HepG2 (cell line): ENCODE results near the gene DLL4. TPM values are rescaled to one million over a fixed set of nuclear protein-coding genes. Genes with fewer than 3 reads are reported as not detected.

Experiments
- GABPA ChIP-seq, 2 experiments: IDR thresholded peaks; 2 replicates each; pipeline ENCODE4 v1.6.1; 2011 to 2016; ENCODE audit warnings: low read depth in 2 of 2, low read length in 1 of 2, missing biosample characterization in 1 of 2, missing genetic modification characterization in 1 of 2
- GPBP1L1 ChIP-seq: sonication (generic); formaldehyde crosslinking; IDR thresholded peaks from 2 replicates; pipeline ENCODE4 v1.5.0; 2020; ENCODE audit warnings: mild to moderate bottlenecking, missing genetic modification reagents
- HDAC6 ChIP-seq: fragments of 200-600 bp; sonication (generic); IDR thresholded peaks from 2 replicates; pipeline ENCODE4 v1.7.0; 2017; ENCODE audit warnings: mild to moderate bottlenecking, antibody characterized with exemption, low read length, low read depth
- HNF4G ChIP-seq, 2 experiments: sonication (generic) in 1 of 2; formaldehyde crosslinking in 1 of 2; IDR thresholded peaks; 2 replicates each; pipeline versions ENCODE4 v1.4.0 to v1.6.1; 2011 to 2020; ENCODE audit warnings: borderline replicate concordance in 2 of 2, low read depth in 2 of 2, mild to moderate bottlenecking in 2 of 2, low read length in 1 of 2, missing genetic modification reagents in 1 of 2, moderate library complexity in 1 of 2
- HNRNPH1 ChIP-seq: fragments of 200-400 bp; formaldehyde crosslinking; optimal IDR thresholded peaks from 2 replicates; pipeline ENCODE3; 2017; ENCODE audit warnings: mild to moderate bottlenecking, low read depth, low read length
- MAFK ChIP-seq, 2 experiments: IDR thresholded peaks in 1 of 2; conservative IDR thresholded peaks in 1 of 2; 2 replicates each; pipeline ENCODE4 v1.6.1; 2011; ENCODE audit warnings: improper control_type of control experiment in 2 of 2, low read length in 2 of 2
- PATZ1 ChIP-seq: sonication (generic); formaldehyde crosslinking; IDR thresholded peaks from 2 replicates; pipeline ENCODE4 v1.4.0; 2020; ENCODE audit warnings: missing genetic modification reagents
- PHF8 ChIP-seq: sonication (generic); formaldehyde crosslinking; IDR thresholded peaks from 2 replicates; pipeline ENCODE4 v1.5.0; 2020; ENCODE audit warnings: missing genetic modification reagents
- PREB ChIP-seq: sonication (generic); formaldehyde crosslinking; IDR thresholded peaks from 2 replicates; pipeline ENCODE4 v1.4.0; 2020; ENCODE audit warnings: missing genetic modification reagents
- RBFOX2 ChIP-seq: fragments of 200-400 bp; formaldehyde crosslinking; IDR thresholded peaks from 2 replicates; pipeline ENCODE4 v1.6.1; 2017; ENCODE audit warnings: low read depth, mild to moderate bottlenecking, low read length
- SETDB1 ChIP-seq: sonication (generic); formaldehyde crosslinking; IDR thresholded peaks from 2 replicates; pipeline ENCODE4 v1.5.1; 2020; ENCODE audit warnings: missing genetic modification reagents, mild to moderate bottlenecking, borderline replicate concordance
- SNAPC5 ChIP-seq: sonication (generic); formaldehyde crosslinking; IDR thresholded peaks from 2 replicates; pipeline ENCODE4 v1.8.1; 2023; ENCODE audit warnings: mild to moderate bottlenecking, missing genetic modification reagents, borderline replicate concordance
- TAF15 ChIP-seq: fragments of 200-400 bp; formaldehyde crosslinking; IDR thresholded peaks from one replicate; pipeline ENCODE4 v1.6.1; 2018; ENCODE audit warnings: mild to moderate bottlenecking, low read depth, low read length; ENCODE audit not compliant: poor library complexity, severe bottlenecking
- TP53 ChIP-seq: sonication (generic); formaldehyde crosslinking; conservative IDR thresholded peaks from 2 replicates; pipeline ENCODE4 v1.4.0; 2020; ENCODE audit warnings: missing genetic modification reagents
- ZKSCAN1 ChIP-seq: fragments of 150-350 bp; IDR thresholded peaks from 2 replicates; pipeline ENCODE4 v1.6.1; 2014; ENCODE audit warnings: low read length
- ZNF180 ChIP-seq: sonication (generic); formaldehyde crosslinking; IDR thresholded peaks from 2 replicates; pipeline ENCODE4 v1.4.0; 2020; ENCODE audit warnings: low read depth, missing genetic modification reagents, borderline replicate concordance
- ZNF253 ChIP-seq: sonication (generic); formaldehyde crosslinking; IDR thresholded peaks from 2 replicates; pipeline ENCODE4 v1.8.0; 2022; ENCODE audit warnings: mild to moderate bottlenecking, missing genetic modification reagents, borderline replicate concordance
- ZNF276 ChIP-seq: sonication (generic); formaldehyde crosslinking; IDR thresholded peaks from 2 replicates; pipeline ENCODE4 v1.4.0; 2020; ENCODE audit warnings: mild to moderate bottlenecking, low read depth, missing genetic modification reagents
- ZNF326 ChIP-seq: sonication (generic); formaldehyde crosslinking; IDR thresholded peaks from 2 replicates; pipeline ENCODE4 v1.4.0; 2020; ENCODE audit warnings: missing genetic modification reagents, borderline replicate concordance
- ZNF33A ChIP-seq: sonication (generic); formaldehyde crosslinking; IDR thresholded peaks from 2 replicates; pipeline ENCODE4 v1.5.1; 2020; ENCODE audit warnings: missing genetic modification reagents, mild to moderate bottlenecking, moderate library complexity, borderline replicate concordance
- ZNF83 ChIP-seq: sonication (generic); formaldehyde crosslinking; IDR thresholded peaks from 2 replicates; pipeline ENCODE4 v1.4.0; 2020; ENCODE audit warnings: missing genetic modification reagents, mild to moderate bottlenecking, borderline replicate concordance
- polyA plus RNA-seq, 8 experiments: library from polyadenylated mRNA; depleted of rRNA in 3 of 8; stranded (reverse) in 7 of 8; unstranded in 1 of 8; fragments of >200 nt; fragmentation: Illumina TruSeq in 4 of 8; extraction: Trizol in 4 of 8; gene quantifications; 2 replicates each; pipeline versions ENCODE4 v1.2.1 to v1.2.3, GENCODE V29; 2011 to 2016; ENCODE audit warnings: low read depth in 4 of 8, missing spikeins in 1 of 8, mixed read lengths in 1 of 8; ENCODE audit not compliant: insufficient read depth in 1 of 8
- total RNA-seq, 5 experiments: library from RNA; depleted of rRNA; stranded (reverse); fragments of >200 nt; fragmentation: Illumina TruSeq; extraction: Trizol; gene quantifications; 2 replicates each; pipeline ENCODE4 v1.2.3, GENCODE V29; 2016; ENCODE audit warnings: low read depth in 1 of 5

The DLL4 gene
- total and polyA plus RNA-seq, 2 of the 13 experiments (the other 11 are each of a cell fraction or from before 2014, with no cell fraction given): 0.20 to 0.25 TPM

- no peak for TF ChIP-seq GPBP1L1
- TF ChIP-seq TAF15: no peak
- peak; percentile 78 for TF ChIP-seq PATZ1 (CRISPR knock-in tag)
- peak; percentile 72 for TF ChIP-seq RBFOX2
- no peak for TF ChIP-seq ZNF33A (CRISPR knock-in tag)
- TF ChIP-seq ZNF83 (CRISPR knock-in tag): no peak
- TF ChIP-seq HNF4G (IDR thresholded peaks at IDR 0.05; ENCODE audit: borderline replicate concordance, low read depth, low read length): no peak
- no peak for TF ChIP-seq HNF4G (CRISPR knock-in tag; IDR thresholded peaks at IDR 0.05; ENCODE audit: borderline replicate concordance, low read depth)
- peak; percentile 65 for TF ChIP-seq GABPA (IDR thresholded peaks at IDR 0.05; ENCODE audit: low read depth, low read length)
- peak; percentile 94 for TF ChIP-seq GABPA (CRISPR knock-in tag; IDR thresholded peaks at IDR 0.05; ENCODE audit: low read depth)
- peak; percentile 41 for TF ChIP-seq PHF8 (CRISPR knock-in tag)
- TF ChIP-seq ZNF276 (CRISPR knock-in tag): no peak
- no peak for TF ChIP-seq ZNF326 (CRISPR knock-in tag)
- no peak for TF ChIP-seq PREB (CRISPR knock-in tag)
- no peak for TF ChIP-seq HDAC6
- TF ChIP-seq HNRNPH1: no peak
- no peak for TF ChIP-seq ZNF180 (CRISPR knock-in tag)
- no peak for TF ChIP-seq SETDB1
- no peak for TF ChIP-seq ZNF253 (CRISPR knock-in tag)
- no peak for TF ChIP-seq MAFK (conservative IDR thresholded peaks at IDR 0.05 in 1 of 2, IDR thresholded peaks at IDR 0.05 in 1 of 2; ENCODE audit: low read length in 2 of 2)
- TF ChIP-seq ZKSCAN1: 0 out of 2 replicates have a peak, but pooled peaks have one; percentile 38
- no peak for TF ChIP-seq SNAPC5
- TF ChIP-seq TP53 (CRISPR knock-in tag): no peak
Measured at GRCh38 chr15:40893733-40894680, 35.1 kb upstream of the DLL4 start, which contains the start of gene VPS18 (continued).
